ENCODE results near the gene APEH. TPM values are rescaled to one million over a fixed set of nuclear protein-coding genes. Genes with fewer than 3 reads are reported as not detected.

APEH gene
- polyA plus RNA-seq, 3 donors, result 66.1 to 105 (median 92.6) TPM

GRCh38 chr3:49700453-49701128 lies 26.4 kb downstream of the APEH start:
- no peak overlapping the region for H3K4me2 ChIP-seq (replicated peaks; ENCODE audit: extremely low read depth, low read length, poor library complexity, severe bottlenecking)
- H2AFZ ChIP-seq (ENCODE audit: insufficient read depth, low read depth, low read length, poor library complexity, severe bottlenecking), result no peak overlapping the region
- H3K27me3 ChIP-seq (ENCODE audit: control insufficient read depth in 2 of 2, insufficient read depth in 2 of 2, low read length in 2 of 2), result no peaks in the 10 kb centered on the region
- Mint-ChIP-seq H3K9me3 (no peaks in the 10 kb centered on the region), H3K4me1 (no peaks in the 10 kb centered on the region), H3K4me3 (no peak overlapping the region), H3K27me3 (ENCODE audit: low read depth in 3 of 3) (peaks cover 0 to 2% (median 0%) of the 10 kb centered on the region in 3 donors), H3K36me3 (peaks cover 55 to 88% of the 10 kb centered on the region in 2 donors), H3K27ac (peak overlapping the region in 2 of 7 donors; percentile 26 to 71)
- no peak overlapping the region for H3K4me3 ChIP-seq (replicated peaks in 1 of 3; ENCODE audit: low read depth in 2 of 3, low read length in 3 of 3)
- intact Hi-C loops (cut with micrococcal nuclease), result loop anchor here (5.0 kb wide), 1 partner anchor 137 kb away; no protein-coding TSS in a partner anchor
- H3K79me2 ChIP-seq (ENCODE audit: insufficient read depth, low read length), result no peaks in the 10 kb centered on the region
- 93% methylated on average over 12 of the region's 13 CpGs for WGBS (ENCODE audit: insufficient coverage)
- H3K36me3 ChIP-seq (replicated peaks in 1 of 2; ENCODE audit: control insufficient read depth in 1 of 2, insufficient read depth in 2 of 2, low read length in 2 of 2), result peaks cover 76 to 89% of the 10 kb centered on the region in 2 donors
- no peaks in the 10 kb centered on the region for H3K9me3 ChIP-seq (replicated peaks in 1 of 2; ENCODE audit: control insufficient read depth in 1 of 2, insufficient read depth in 1 of 2, low read length in 2 of 2)
- H3K4me1 ChIP-seq (ENCODE audit: control insufficient read depth in 1 of 2, insufficient read depth in 2 of 2, low read length in 2 of 2), result no peaks in the 10 kb centered on the region
- no peak overlapping the region for H3K27ac ChIP-seq (ENCODE audit: low read depth in 1 of 2, low read length in 2 of 2)
- peaks cover 6% of the 10 kb centered on the region for H4K20me1 ChIP-seq (ENCODE audit: insufficient read depth, low read length)
- TF ChIP-seq CTCF (IDR thresholded peaks at IDR 0.05), result no peak
- no peak overlapping the region for H3K9ac ChIP-seq (ENCODE audit: insufficient read depth, low read length, poor library complexity, severe bottlenecking)
- DNase-seq, result no peak

GRCh38 chr3:49701388-49702077 lies 27.4 kb downstream of the APEH start:
- DNase-seq, result no peak
- intact Hi-C loops (cut with micrococcal nuclease), result loop anchor here (5.0 kb wide), 1 partner anchor 136 kb away; no protein-coding TSS in a partner anchor
- no peaks in the 10 kb centered on the region for H3K79me2 ChIP-seq (ENCODE audit: insufficient read depth, low read length)
- H3K36me3 ChIP-seq (replicated peaks in 1 of 2; ENCODE audit: control insufficient read depth in 1 of 2, insufficient read depth in 2 of 2, low read length in 2 of 2), result peaks cover 84 to 98% of the 10 kb centered on the region in 2 donors
- peak; percentile 19 for TF ChIP-seq CTCF (IDR thresholded peaks at IDR 0.05)
- peaks cover 0 to 2% (median 0%) of the 10 kb centered on the region in 3 donors for H3K27me3 Mint-ChIP-seq (ENCODE audit: low read depth in 3 of 3)
- no peak overlapping the region for H3K9ac ChIP-seq (ENCODE audit: insufficient read depth, low read length, poor library complexity, severe bottlenecking)
- no peaks in the 10 kb centered on the region for H3K4me1 ChIP-seq (ENCODE audit: control insufficient read depth in 1 of 2, insufficient read depth in 2 of 2, low read length in 2 of 2)
- H4K20me1 ChIP-seq (ENCODE audit: insufficient read depth, low read length), result peaks cover 6% of the 10 kb centered on the region
- H3K27ac ChIP-seq (ENCODE audit: low read depth in 1 of 2, low read length in 2 of 2), result no peak overlapping the region
- H3K4me1 Mint-ChIP-seq, result no peaks in the 10 kb centered on the region
- 95% methylated on average over 16 of the region's 21 CpGs for WGBS (ENCODE audit: insufficient coverage)
- no peak overlapping the region for H2AFZ ChIP-seq (ENCODE audit: insufficient read depth, low read depth, low read length, poor library complexity, severe bottlenecking)
- H3K36me3 Mint-ChIP-seq, result peaks cover 59 to 93% of the 10 kb centered on the region in 2 donors
- no peak overlapping the region for H3K4me3 Mint-ChIP-seq
- H3K9me3 Mint-ChIP-seq, result no peaks in the 10 kb centered on the region
- peak overlapping the region in 1 of 7 donors; percentile 24 for H3K27ac Mint-ChIP-seq
- H3K27me3 ChIP-seq (ENCODE audit: control insufficient read depth in 2 of 2, insufficient read depth in 2 of 2, low read length in 2 of 2), result no peaks in the 10 kb centered on the region
- no peak overlapping the region for H3K4me3 ChIP-seq (replicated peaks in 1 of 3; ENCODE audit: low read depth in 2 of 3, low read length in 3 of 3)
- no peaks in the 10 kb centered on the region for H3K9me3 ChIP-seq (replicated peaks in 1 of 2; ENCODE audit: control insufficient read depth in 1 of 2, insufficient read depth in 1 of 2, low read length in 2 of 2)
- H3K4me2 ChIP-seq (replicated peaks; ENCODE audit: extremely low read depth, low read length, poor library complexity, severe bottlenecking), result no peak overlapping the region

Measured in CD14-positive monocyte (primary cell).